ENCODE measurements around the gene ADCK1. TPM values are rescaled to one million over a fixed set of nuclear protein-coding genes. Genes with fewer than 3 reads are reported as not detected.

ADCK1 gene
- total RNA-seq, 1 experiment from 2014 or later = 8.3 TPM

- CTCF ChIA-PET = interaction anchor here (0.6 to 1.1 kb wide), 2 partner anchors 118 to 954 kb away, joined by 3 to 8 read pairs; no protein-coding TSS in a partner anchor
- peak; percentile 57 for TF ChIP-seq CTCF (conservative IDR thresholded peaks at IDR 0.05; ENCODE audit: low read depth, low read length)
- TF ChIP-seq EZH2 (IDR thresholded peaks at IDR 0.05; ENCODE audit: borderline replicate concordance, low read depth, low read length, poor library complexity, severe bottlenecking) = no peak
These were observed 179.9 kb downstream of the ADCK1 start for GRCh38 chr14:77979666-77980351.

DNA sequence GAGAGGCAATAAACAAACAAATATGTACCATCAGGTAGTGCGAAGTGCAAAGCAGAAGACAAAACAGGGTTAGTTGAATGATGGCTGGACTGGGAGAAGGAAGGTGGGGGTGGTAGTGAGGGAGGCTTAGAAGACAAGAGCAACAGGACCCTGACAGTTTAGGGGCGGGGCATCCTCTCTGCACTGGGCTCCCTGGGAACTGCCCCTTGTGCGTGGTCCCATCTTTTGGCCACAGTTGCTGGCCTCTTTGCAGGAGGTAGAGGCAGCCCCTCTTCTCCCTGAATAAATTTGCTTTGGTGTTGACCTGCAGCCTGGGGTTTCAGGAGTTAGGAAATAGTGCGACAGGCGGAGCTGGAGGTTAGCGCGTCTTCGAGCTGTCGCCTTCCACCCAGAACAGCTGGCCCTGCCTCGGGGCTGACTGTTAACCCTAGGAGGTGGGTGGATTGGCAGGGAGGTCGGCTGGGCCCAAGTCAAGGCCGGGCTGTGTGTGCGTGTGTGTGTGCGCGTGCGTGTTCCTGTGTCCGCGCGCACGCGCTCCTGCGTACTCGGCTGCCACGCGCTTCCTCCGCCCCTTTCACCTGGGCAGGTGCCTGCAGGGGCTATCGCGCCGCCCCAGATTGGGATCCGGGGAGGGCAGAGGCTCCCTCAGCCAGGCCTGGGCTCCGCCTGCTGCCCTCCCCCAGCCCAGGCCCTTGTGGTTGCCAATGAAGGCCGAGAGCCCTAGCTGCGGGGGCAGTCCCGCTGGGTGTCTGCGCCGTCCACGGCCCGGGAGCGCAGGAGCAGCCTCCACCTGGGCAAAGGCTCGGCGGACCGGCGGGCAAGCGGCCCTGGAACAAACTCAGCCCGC, 180.8 kb downstream of the ADCK1 start:
- H3K27ac ChIP-seq (ENCODE audit: low read depth, low read length, poor library complexity, severe bottlenecking) = no peak overlapping the region
- TF ChIP-seq CTCF (conservative IDR thresholded peaks at IDR 0.05; ENCODE audit: low read depth, low read length) = no peak
- no peak for TF ChIP-seq EZH2 (IDR thresholded peaks at IDR 0.05; ENCODE audit: borderline replicate concordance, low read depth, low read length, poor library complexity, severe bottlenecking)
- H3K27me3 ChIP-seq (replicated peaks; ENCODE audit: insufficient read depth, low read depth, low read length, poor library complexity) = no peaks in the 10 kb centered on the region
- BruUV-seq (replicated peaks) = no TSS peak
- ChIA-PET POLR2A (ENCODE audit: low non-redundant PET) (no interaction called here), CTCF (no interaction called here)
- peak overlapping the region; percentile 31 for H3K4me3 ChIP-seq (ENCODE audit: low read depth, low read length, poor library complexity, severe bottlenecking)
- H3K36me3 ChIP-seq (ENCODE audit: insufficient read depth, low read length, poor library complexity, severe bottlenecking) = no peaks in the 10 kb centered on the region
- H3K9me3 ChIP-seq (ENCODE audit: low read depth, low read length, poor library complexity, severe bottlenecking) = no peaks in the 10 kb centered on the region
- DNase-seq (ENCODE audit: low spot score) = no peak
- intact Hi-C loops (cut with micrococcal nuclease; ENCODE audit: unreplicated experiment) = no loop called here
- H3K4me1 ChIP-seq (ENCODE audit: insufficient read depth, low read length, poor library complexity, severe bottlenecking) = peaks cover 11% of the 10 kb centered on the region

More at GRCh38 chr14:77979666-77980351, 179.9 kb downstream of the ADCK1 start:
- intact Hi-C loops (cut with micrococcal nuclease; ENCODE audit: unreplicated experiment) = no loop called here
- POLR2A ChIA-PET (ENCODE audit: low non-redundant PET) = no interaction called here
- Histone ChIP-seq H3K36me3 (ENCODE audit: insufficient read depth, low read length, poor library complexity, severe bottlenecking) (no peaks in the 10 kb centered on the region), H3K4me3 (ENCODE audit: low read depth, low read length, poor library complexity, severe bottlenecking) (no peak overlapping the region), H3K4me1 (ENCODE audit: insufficient read depth, low read length, poor library complexity, severe bottlenecking) (peaks cover 2% of the 10 kb centered on the region), H3K27me3 (replicated peaks; ENCODE audit: insufficient read depth, low read depth, low read length, poor library complexity) (no peaks in the 10 kb centered on the region), H3K9me3 (ENCODE audit: low read depth, low read length, poor library complexity, severe bottlenecking) (no peaks in the 10 kb centered on the region), H3K27ac (ENCODE audit: low read depth, low read length, poor library complexity, severe bottlenecking) (no peak overlapping the region)
- BruUV-seq (replicated peaks) = no TSS peak
- peak; percentile 62 for DNase-seq (ENCODE audit: low spot score)

Other genes with a start within 250 kb of the ADCK1 start
- gene SPTLC2, start 183.5 kb upstream of the ADCK1 start, total RNA-seq (2021) = 17.3 and 19.0 TPM in 2 replicates
- gene ALKBH1, start 92.1 kb upstream of the ADCK1 start, total RNA-seq (2021) = 19.4 and 22.3 TPM in 2 replicates
- gene SLIRP, start 92.0 kb upstream of the ADCK1 start, total RNA-seq (2021) = 275 and 318 TPM in 2 replicates
- gene SNW1, start 39.0 kb upstream of the ADCK1 start, total RNA-seq (2021) = 143 and 154 TPM in 2 replicates

Data from A673 (cell line).